B cell (primary cell): Measurements from ENCODE around the gene CACNA2D4. TPM values are rescaled to one million over a fixed set of nuclear protein-coding genes. Genes with fewer than 3 reads are reported as not detected.

Source experiments
- ATAC-seq: fragments of 200-7000 bp; cut with Tn5 transposase; one replicate; pipeline ENCODE4 v1.10.0; 2021; ENCODE audit warnings: low read depth, mild to moderate bottlenecking, moderate number of reproducible peaks, moderate library complexity
- CTCF ChIA-PET: fragments of 350-600 bp; sonication (Branson Sonifier 250); formaldehyde crosslinking; loops from one replicate; lab custom pipeline; 2021; ENCODE audit warnings: antibody characterized with exemption, inconsistent platforms; lab: Charles Lee
- POLR2A ChIA-PET: fragments of 350-600 bp; sonication (Branson Sonifier 250); formaldehyde crosslinking; loops from one replicate; lab custom pipeline; 2021; ENCODE audit warnings: antibody characterized with exemption; lab: Charles Lee
- DNase-seq: peaks from one replicate; pipeline ENCODE4 v3.0.0; 2013
- H2AFZ ChIP-seq: 2 replicates; pipeline ENCODE4 v1.6.1; 2012; ENCODE audit warnings: mild to moderate bottlenecking, low read depth, low read length; ENCODE audit not compliant: insufficient read depth, poor library complexity, severe bottlenecking
- H3K27ac ChIP-seq, 2 donors: 1 replicate in 1 of 2; 2 replicates in 1 of 2; pipeline ENCODE4 v1.5.1; 2012 to 2013; ENCODE audit warnings: low read length in 2 of 2, mild to moderate bottlenecking in 2 of 2, moderate library complexity in 1 of 2
- H3K27me3 ChIP-seq, 4 experiments: fragments of 200-600 bp in 1 of 4; sonication (generic) in 1 of 4; replicated peaks in 1 of 4; 1 replicate in 2 of 4; 2 replicates in 2 of 4; pipeline versions ENCODE4 v1.6.1 to v1.7.0; 2013 to 2016; ENCODE audit warnings: low read length in 3 of 4, mild to moderate bottlenecking in 2 of 4, mixed read lengths in 1 of 4, moderate library complexity in 1 of 4; ENCODE audit not compliant: insufficient read depth in 4 of 4, control insufficient read depth in 3 of 4; ENCODE audit errors: control extremely low read depth in 1 of 4
- H3K36me3 ChIP-seq, 2 experiments: replicated peaks in 1 of 2; 1 replicate in 1 of 2; 2 replicates in 1 of 2; pipeline versions ENCODE4 v1.6.1 to v1.7.1; 2013; ENCODE audit warnings: low read length in 1 of 2; ENCODE audit not compliant: insufficient read depth in 2 of 2, control insufficient read depth in 1 of 2; ENCODE audit errors: control extremely low read depth in 1 of 2, extremely low read depth in 1 of 2
- H3K4me1 ChIP-seq, 2 donors: fragments of 200-600 bp in 1 of 2; sonication (generic) in 1 of 2; 1 replicate in 1 of 2; 2 replicates in 1 of 2; pipeline versions ENCODE4 v1.5.1 to v1.6.1; 2013 to 2017; ENCODE audit warnings: low read length in 2 of 2; ENCODE audit not compliant: control insufficient read depth in 2 of 2, insufficient read depth in 2 of 2
- H3K4me2 ChIP-seq: replicated peaks from 2 replicates; pipeline ENCODE3; 2012; ENCODE audit warnings: mild to moderate bottlenecking, low read depth, low read length; ENCODE audit not compliant: poor library complexity, severe bottlenecking
- H3K4me3 ChIP-seq, 5 experiments: fragments of 200-600 bp in 1 of 5; sonication (generic) in 1 of 5; 1 replicate in 3 of 5; 2 replicates in 2 of 5; pipeline versions ENCODE4 v1.5.1 to v1.7.0; 2011 to 2016; ENCODE audit warnings: low read length in 4 of 5, mild to moderate bottlenecking in 4 of 5, low read depth in 2 of 5, control low read depth in 1 of 5, moderate library complexity in 1 of 5; ENCODE audit not compliant: insufficient read depth in 1 of 5; ENCODE audit errors: control extremely low read depth in 1 of 5, extremely low read depth in 1 of 5
- H3K79me2 ChIP-seq: fragments of 200-600 bp; sonication (generic); one replicate; pipeline ENCODE4 v1.6.0; 2016; ENCODE audit warnings: low read length; ENCODE audit not compliant: control insufficient read depth, insufficient read depth
- H3K9ac ChIP-seq: fragments of 200-600 bp; sonication (generic); 2 replicates; pipeline ENCODE4 v1.6.1; 2017; ENCODE audit warnings: mild to moderate bottlenecking, low read length, moderate library complexity
- H3K9me3 ChIP-seq, 3 donors: one replicate each; pipeline versions ENCODE4 v1.6.1 to v1.7.1; 2013; ENCODE audit warnings: low read length in 2 of 3; ENCODE audit not compliant: control insufficient read depth in 2 of 3, insufficient read depth in 1 of 3; ENCODE audit errors: control extremely low read depth in 1 of 3
- H4K20me1 ChIP-seq: 2 replicates; pipeline ENCODE4 v1.6.0; 2012; ENCODE audit warnings: mild to moderate bottlenecking, low read length; ENCODE audit not compliant: insufficient read depth, control insufficient read depth, poor library complexity, severe bottlenecking
- H3K27ac Mint-ChIP-seq: one replicate; pipeline ENCODE4 v1.8.0; 2021; ENCODE audit warnings: mixed read lengths
- H3K27me3 Mint-ChIP-seq: one replicate; pipeline ENCODE4 v1.8.0; 2021; ENCODE audit warnings: mixed read lengths
- H3K4me1 Mint-ChIP-seq: one replicate; pipeline ENCODE4 v1.8.0; 2021; ENCODE audit warnings: mixed read lengths
- H3K4me3 Mint-ChIP-seq: one replicate; pipeline ENCODE4 v1.8.0; 2021; ENCODE audit warnings: mixed read lengths
- H3K9me3 Mint-ChIP-seq: one replicate; pipeline ENCODE4 v1.8.0; 2022; ENCODE audit warnings: mixed read lengths; ENCODE audit not compliant: insufficient read depth
- EZH2 ChIP-seq: IDR thresholded peaks from 2 replicates; pipeline ENCODE4 v1.6.1; 2012; ENCODE audit warnings: borderline replicate concordance, low read depth, mild to moderate bottlenecking, moderate library complexity, low read length; ENCODE audit not compliant: insufficient read depth, poor library complexity, severe bottlenecking
- WGBS: methylation state at CpG from one replicate; pipeline ENCODE4 v1.1.5; 2013; ENCODE audit warnings: missing lambda C conversion rate; ENCODE audit not compliant: insufficient coverage; 5-methylcytosine and 5-hydroxymethylcytosine counted together
- intact Hi-C: fragments of 100-400 bp; cut with micrococcal nuclease; formaldehyde crosslinking; loops from one replicate; pipeline ENCODE4 v1.10.0; 2022
- polyA plus RNA-seq: library from polyadenylated mRNA; depleted of rRNA; stranded (reverse); fragments of >200 nt; gene quantifications from 2 replicates; pipeline ENCODE4 v1.2.3, GENCODE V29; 2012
- total RNA-seq, 2 donors: library from RNA; stranded (reverse); fragments of 120-200 nt in 1 of 2; gene quantifications; 1 replicate in 1 of 2; 2 replicates in 1 of 2; pipeline versions ENCODE4 v1.2.3 to v1.2.4, GENCODE V29; 2013 to 2022
- TF ChIP-seq, protein P1 (sequence below): fragments of 200-600 bp; IDR thresholded peaks from one replicate; pipeline ENCODE4 v1.8.0; 2022; ENCODE audit warnings: antibody characterized with exemption, mild to moderate bottlenecking

CACNA2D4 gene
- total and polyA plus RNA-seq, 2 donors (not counting 1 experiment from before 2014, with no cell fraction given), result 6.0 to 7.4 TPM

DNA sequence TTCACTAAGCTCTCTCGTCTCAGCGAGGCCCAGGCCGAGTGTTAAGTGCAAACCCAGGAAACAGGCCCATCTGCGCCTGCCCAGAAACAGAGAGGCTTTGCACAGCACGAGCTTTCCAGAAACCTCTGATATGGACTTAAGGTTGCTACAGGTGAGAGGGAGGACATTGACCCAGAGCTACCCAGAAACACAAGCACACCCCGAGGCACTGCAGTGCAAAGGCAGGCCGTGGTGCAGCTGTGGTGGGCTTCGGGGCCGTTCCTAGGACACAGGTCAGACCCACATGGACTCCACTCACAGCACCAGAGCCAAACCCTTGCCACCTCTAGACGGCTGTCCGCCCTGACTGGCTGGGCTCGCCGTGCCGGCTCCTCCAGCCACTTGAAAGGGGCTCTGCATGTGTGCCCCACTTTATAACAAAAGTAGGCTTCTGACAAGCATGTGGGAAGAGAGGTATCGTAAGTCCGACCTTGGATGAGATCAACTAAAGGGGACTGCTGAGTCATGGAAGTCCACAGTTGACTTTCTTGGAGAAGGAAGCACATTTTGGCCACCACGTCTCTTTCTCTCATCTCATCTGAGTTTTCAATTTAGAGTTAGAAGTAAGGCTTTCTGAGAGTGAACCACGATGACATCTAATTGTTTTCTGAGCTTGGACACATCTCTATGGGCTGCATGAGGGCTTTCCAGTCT, 38.2 kb downstream of the CACNA2D4 start:
- no peak overlapping the region for H3K27ac Mint-ChIP-seq
- H3K9me3 Mint-ChIP-seq, result no peaks in the 10 kb centered on the region
- Histone ChIP-seq H2AFZ (no peak overlapping the region), H3K9me3 (no peaks in the 10 kb centered on the region), H3K4me3 (no peak overlapping the region), H3K36me3 (no peaks in the 10 kb centered on the region), H3K9ac (no peak overlapping the region), H3K27ac (no peak overlapping the region), H3K27me3 (no peaks in the 10 kb centered on the region), H3K4me2 (no peak overlapping the region), H4K20me1 (no peaks in the 10 kb centered on the region), H3K4me1 (no peaks in the 10 kb centered on the region), H3K79me2 (no peaks in the 10 kb centered on the region)
- no peaks in the 10 kb centered on the region for H3K4me1 Mint-ChIP-seq
- intact Hi-C loops, result no loop called here
- DNase-seq, result no peak
- no peak overlapping the region for H3K4me3 Mint-ChIP-seq
- H3K27me3 Mint-ChIP-seq, result peaks cover 19% of the 10 kb centered on the region
- TF ChIP-seq, protein P1, sequence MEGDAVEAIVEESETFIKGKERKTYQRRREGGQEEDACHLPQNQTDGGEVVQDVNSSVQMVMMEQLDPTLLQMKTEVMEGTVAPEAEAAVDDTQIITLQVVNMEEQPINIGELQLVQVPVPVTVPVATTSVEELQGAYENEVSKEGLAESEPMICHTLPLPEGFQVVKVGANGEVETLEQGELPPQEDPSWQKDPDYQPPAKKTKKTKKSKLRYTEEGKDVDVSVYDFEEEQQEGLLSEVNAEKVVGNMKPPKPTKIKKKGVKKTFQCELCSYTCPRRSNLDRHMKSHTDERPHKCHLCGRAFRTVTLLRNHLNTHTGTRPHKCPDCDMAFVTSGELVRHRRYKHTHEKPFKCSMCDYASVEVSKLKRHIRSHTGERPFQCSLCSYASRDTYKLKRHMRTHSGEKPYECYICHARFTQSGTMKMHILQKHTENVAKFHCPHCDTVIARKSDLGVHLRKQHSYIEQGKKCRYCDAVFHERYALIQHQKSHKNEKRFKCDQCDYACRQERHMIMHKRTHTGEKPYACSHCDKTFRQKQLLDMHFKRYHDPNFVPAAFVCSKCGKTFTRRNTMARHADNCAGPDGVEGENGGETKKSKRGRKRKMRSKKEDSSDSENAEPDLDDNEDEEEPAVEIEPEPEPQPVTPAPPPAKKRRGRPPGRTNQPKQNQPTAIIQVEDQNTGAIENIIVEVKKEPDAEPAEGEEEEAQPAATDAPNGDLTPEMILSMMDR, result no peak
- no peak for TF ChIP-seq EZH2
- ChIA-PET CTCF (no interaction called here), POLR2A (no interaction called here)
- no peak for ATAC-seq
- WGBS, result 90% methylated on average over 10 of the region's 18 CpGs

DNA sequence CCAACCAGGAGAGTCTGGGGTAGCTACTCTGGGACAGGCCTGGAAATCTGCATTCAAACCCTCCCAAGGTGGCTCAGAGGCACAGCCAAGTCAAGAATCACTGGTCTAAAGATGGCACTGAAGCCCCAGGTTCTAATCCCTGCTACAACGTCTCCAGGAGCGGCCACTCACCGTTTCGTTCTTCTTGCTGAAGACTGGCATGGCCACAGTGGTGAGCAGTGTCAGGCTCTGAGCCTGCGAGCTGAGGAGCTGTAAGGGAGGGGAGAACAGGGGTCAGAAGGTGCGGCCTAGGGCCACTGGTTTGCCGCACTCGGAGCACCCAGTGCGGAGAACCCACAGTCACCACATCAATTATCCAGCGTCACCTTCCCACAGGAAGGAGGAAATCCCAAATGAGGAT, 38.8 kb downstream of the CACNA2D4 start:
- Mint-ChIP-seq H3K9me3 (no peaks in the 10 kb centered on the region), H3K4me3 (no peak overlapping the region), H3K27me3 (peaks cover 20% of the 10 kb centered on the region), H3K4me1 (no peaks in the 10 kb centered on the region), H3K27ac (no peak overlapping the region)
- Histone ChIP-seq H3K79me2 (no peaks in the 10 kb centered on the region), H3K27ac (no peak overlapping the region), H4K20me1 (no peaks in the 10 kb centered on the region), H3K4me1 (no peaks in the 10 kb centered on the region), H3K4me3 (no peak overlapping the region), H3K36me3 (no peaks in the 10 kb centered on the region), H3K9ac (no peak overlapping the region), H3K9me3 (no peaks in the 10 kb centered on the region), H3K27me3 (no peaks in the 10 kb centered on the region), H2AFZ (no peak overlapping the region), H3K4me2 (no peak overlapping the region)
- intact Hi-C loops, result no loop called here
- TF ChIP-seq, protein P1, result no peak
- TF ChIP-seq EZH2, result no peak
- ChIA-PET CTCF (no interaction called here), POLR2A (no interaction called here)
- WGBS, result 93% methylated on average over 9 of the region's 10 CpGs
- ATAC-seq (no peak), DNase-seq (no peak)
